WTC11 (cell line): Measurements from ENCODE around the gene NFIA. TPM values are rescaled to one million over a fixed set of nuclear protein-coding genes. Genes with fewer than 3 reads are reported as not detected.

Experiments used
- ATAC-seq: fragments of 200-7000 bp; cut with Tn5 transposase; 2 replicates; pipeline ENCODE4 v1.10.0; 2021; ENCODE audit warnings: mild to moderate bottlenecking, moderate library complexity
- CTCF ChIA-PET: fragments of 300-600 bp; sonication (Branson Sonifier 250); formaldehyde crosslinking; loops from one replicate; lab custom pipeline; 2021; ENCODE audit warnings: antibody characterized with exemption; lab: Charles Lee
- POLR2A ChIA-PET: fragments of 350-600 bp; sonication (Branson Sonifier 250); formaldehyde crosslinking; loops from one replicate; lab custom pipeline; 2021; ENCODE audit warnings: antibody characterized with exemption; lab: Charles Lee
- DNase-seq: peaks from one replicate; pipeline ENCODE4 v3.0.0; 2021; ENCODE audit warnings: low spot score
- H3K27ac Mint-ChIP-seq: 2 replicates; pipeline ENCODE4 v1.8.0; 2021; ENCODE audit warnings: mixed read lengths
- H3K27me3 Mint-ChIP-seq: 2 replicates; pipeline ENCODE4 v1.8.0; 2021; ENCODE audit warnings: low read depth, mild to moderate bottlenecking, moderate library complexity, mixed read lengths
- H3K36me3 Mint-ChIP-seq: 2 replicates; pipeline ENCODE4 v1.8.0; 2021; ENCODE audit warnings: mixed read lengths
- H3K4me1 Mint-ChIP-seq: 2 replicates; pipeline ENCODE4 v1.8.0; 2022; ENCODE audit warnings: mixed read lengths
- H3K4me3 Mint-ChIP-seq: 2 replicates; pipeline ENCODE4 v1.8.0; 2021; ENCODE audit warnings: mild to moderate bottlenecking, moderate library complexity, mixed read lengths
- H3K9me3 Mint-ChIP-seq: 2 replicates; pipeline ENCODE4 v1.8.0; 2021; ENCODE audit warnings: mixed read lengths
- CBFB ChIP-seq: sonication (generic); formaldehyde crosslinking; IDR thresholded peaks from 2 replicates; pipeline ENCODE4 v1.8.1; 2022; ENCODE audit warnings: mild to moderate bottlenecking, low read depth, missing genetic modification reagents
- ESRRA ChIP-seq: sonication (generic); formaldehyde crosslinking; IDR thresholded peaks from 2 replicates; pipeline ENCODE4 v1.8.1; 2022; ENCODE audit warnings: mild to moderate bottlenecking, missing genetic modification reagents, borderline replicate concordance
- IRF2 ChIP-seq: sonication (generic); formaldehyde crosslinking; IDR thresholded peaks from 2 replicates; pipeline ENCODE4 v1.8.0; 2022; ENCODE audit warnings: low read depth, missing genetic modification reagents, borderline replicate concordance
- PRRX2 ChIP-seq: fragments of 250-450 bp; sonication (Bioruptor Pico); IDR thresholded peaks from 2 replicates; pipeline ENCODE4 v1.8.0; 2021; ENCODE audit warnings: mild to moderate bottlenecking
- SOX15 ChIP-seq: fragments of 250-450 bp; sonication (Bioruptor Pico); IDR thresholded peaks from 2 replicates; pipeline ENCODE4 v1.9.0; 2021; ENCODE audit warnings: mild to moderate bottlenecking
- TEAD1 ChIP-seq: sonication (generic); formaldehyde crosslinking; IDR thresholded peaks from 2 replicates; pipeline ENCODE4 v1.8.0; 2022; ENCODE audit warnings: mild to moderate bottlenecking, missing genetic modification reagents
- ZNF219 ChIP-seq: sonication (generic); formaldehyde crosslinking; IDR thresholded peaks from 2 replicates; pipeline ENCODE4 v1.8.0; 2023; ENCODE audit warnings: missing genetic modification reagents, mild to moderate bottlenecking, borderline replicate concordance
- ZNF232 ChIP-seq: sonication (generic); formaldehyde crosslinking; IDR thresholded peaks from 2 replicates; pipeline ENCODE4 v1.8.0; 2022; ENCODE audit warnings: mild to moderate bottlenecking, missing genetic modification reagents
- ZNF423 ChIP-seq: fragments of 250-450 bp; sonication (Bioruptor Pico); IDR thresholded peaks from 2 replicates; pipeline ENCODE4 v2.1.2; 2022; ENCODE audit warnings: mild to moderate bottlenecking, moderate library complexity
- total RNA-seq: library from RNA; stranded (reverse); gene quantifications from 3 replicates; pipeline ENCODE4 v1.2.3, GENCODE V29; 2021
- TF ChIP-seq, protein P1 (sequence below): sonication (generic); formaldehyde crosslinking; IDR thresholded peaks from 2 replicates; pipeline ENCODE4 v1.8.0; 2023; ENCODE audit warnings: missing genetic modification reagents, mild to moderate bottlenecking, borderline replicate concordance
- TF ChIP-seq, protein P2 (sequence below): sonication (generic); formaldehyde crosslinking; IDR thresholded peaks from 2 replicates; pipeline ENCODE4 v1.8.1; 2022; ENCODE audit warnings: missing genetic modification reagents, borderline replicate concordance
- TF ChIP-seq, protein P3 (sequence below): fragments of 250-450 bp; sonication (Bioruptor Pico); IDR thresholded peaks from 2 replicates; pipeline ENCODE4 v2.1.2; 2022; ENCODE audit warnings: mild to moderate bottlenecking, moderate library complexity
- TF ChIP-seq, protein P4 (sequence below): fragments of 200-600 bp; IDR thresholded peaks from 2 replicates; pipeline ENCODE4 v1.8.0; 2022; ENCODE audit warnings: antibody characterized with exemption
- TF ChIP-seq, protein P5 (sequence below): fragments of 250-450 bp; sonication (Bioruptor Pico); IDR thresholded peaks from 2 replicates; pipeline ENCODE4 v1.9.0; 2021; ENCODE audit warnings: moderate library complexity, mild to moderate bottlenecking, inconsistent platforms, borderline replicate concordance
- TF ChIP-seq, protein P6 (sequence below): sonication (generic); formaldehyde crosslinking; conservative IDR thresholded peaks from 2 replicates; pipeline ENCODE4 v1.8.1; 2023; ENCODE audit warnings: mild to moderate bottlenecking, low read depth, missing genetic modification reagents, moderate library complexity
- TF ChIP-seq, protein P7 (sequence below): sonication (generic); formaldehyde crosslinking; IDR thresholded peaks from 2 replicates; pipeline ENCODE4 v1.8.0; 2023; ENCODE audit warnings: missing genetic modification reagents
- TF ChIP-seq, protein P8 (sequence below): sonication (generic); formaldehyde crosslinking; IDR thresholded peaks from 2 replicates; pipeline ENCODE4 v1.8.0; 2022; ENCODE audit warnings: mild to moderate bottlenecking, missing genetic modification reagents
- TF ChIP-seq, protein P9 (sequence below): sonication (generic); formaldehyde crosslinking; IDR thresholded peaks from 2 replicates; pipeline ENCODE4 v1.8.0; 2022; ENCODE audit warnings: mild to moderate bottlenecking, missing genetic modification reagents

NFIA gene
- total RNA-seq, 1 experiment from 2014 or later = 16.7 TPM

DNA sequence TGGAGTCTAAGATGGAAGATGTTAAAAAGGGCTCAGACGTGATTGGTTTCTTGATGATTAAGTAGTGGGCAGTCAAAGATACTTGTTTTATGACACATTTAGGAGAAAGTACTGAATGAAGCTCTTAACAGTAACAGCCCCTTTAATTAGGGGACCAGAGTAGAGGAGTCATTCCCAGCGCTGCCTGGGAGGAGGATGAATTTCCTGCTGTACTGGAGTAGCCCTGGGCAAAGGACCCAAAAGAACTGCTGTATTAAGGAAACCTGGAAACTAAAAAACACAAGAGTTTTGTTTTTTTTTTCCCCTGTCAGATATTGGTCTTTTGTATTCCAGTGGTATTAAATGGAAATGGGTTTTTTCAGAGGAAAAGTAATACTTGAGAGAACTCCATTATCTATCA is 126.5 kb downstream of the NFIA start:
- H3K27ac Mint-ChIP-seq = peak overlapping the region; percentile 13; the same call in 1 of the 2 replicates

DNA sequence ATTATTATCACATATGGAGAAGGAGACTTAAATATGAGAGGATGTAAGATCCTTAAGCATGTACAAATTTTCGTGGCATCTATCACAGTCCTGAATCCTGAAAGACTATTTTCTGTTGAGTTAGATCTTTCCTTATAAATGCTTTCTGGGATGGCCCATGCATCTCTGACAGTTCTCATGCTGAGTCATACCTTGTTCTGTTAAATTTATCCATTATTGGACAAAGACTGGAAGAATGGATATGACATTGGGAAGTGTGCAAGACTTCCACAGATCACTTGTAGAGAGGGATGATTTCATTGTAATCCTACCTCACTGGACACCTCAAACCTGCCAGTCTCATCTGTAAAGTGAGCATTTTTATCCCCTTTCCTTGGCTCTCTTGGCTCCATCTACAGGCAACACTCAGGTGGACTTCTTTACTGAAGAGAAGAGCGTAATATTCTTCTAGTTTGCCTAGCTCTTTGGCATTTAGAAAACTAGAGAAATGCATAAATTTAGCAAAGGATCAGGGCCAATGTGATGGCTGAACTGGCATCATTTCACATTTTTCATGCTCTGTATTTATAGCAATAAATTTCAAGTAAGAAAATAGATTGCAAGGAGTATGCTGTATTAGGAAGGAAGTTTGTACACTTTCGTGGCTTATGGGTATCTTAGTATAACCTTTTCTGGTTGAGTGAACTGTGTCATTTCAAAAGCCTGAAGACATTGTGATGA is 128.2 kb downstream of the NFIA start:
- H3K27me3 Mint-ChIP-seq = no peaks in the 10 kb centered on the region
- no peak for ATAC-seq
- H3K9me3 Mint-ChIP-seq = no peaks in the 10 kb centered on the region
- H3K4me1 Mint-ChIP-seq = peaks cover 20% of the 10 kb centered on the region
- ChIA-PET POLR2A (no interaction called here), CTCF (no interaction called here)
- no peaks in the 10 kb centered on the region for H3K36me3 Mint-ChIP-seq
- no peak overlapping the region for H3K27ac Mint-ChIP-seq
- no peak overlapping the region for H3K4me3 Mint-ChIP-seq
- no peak for DNase-seq
- TF ChIP-seq, protein P1, sequence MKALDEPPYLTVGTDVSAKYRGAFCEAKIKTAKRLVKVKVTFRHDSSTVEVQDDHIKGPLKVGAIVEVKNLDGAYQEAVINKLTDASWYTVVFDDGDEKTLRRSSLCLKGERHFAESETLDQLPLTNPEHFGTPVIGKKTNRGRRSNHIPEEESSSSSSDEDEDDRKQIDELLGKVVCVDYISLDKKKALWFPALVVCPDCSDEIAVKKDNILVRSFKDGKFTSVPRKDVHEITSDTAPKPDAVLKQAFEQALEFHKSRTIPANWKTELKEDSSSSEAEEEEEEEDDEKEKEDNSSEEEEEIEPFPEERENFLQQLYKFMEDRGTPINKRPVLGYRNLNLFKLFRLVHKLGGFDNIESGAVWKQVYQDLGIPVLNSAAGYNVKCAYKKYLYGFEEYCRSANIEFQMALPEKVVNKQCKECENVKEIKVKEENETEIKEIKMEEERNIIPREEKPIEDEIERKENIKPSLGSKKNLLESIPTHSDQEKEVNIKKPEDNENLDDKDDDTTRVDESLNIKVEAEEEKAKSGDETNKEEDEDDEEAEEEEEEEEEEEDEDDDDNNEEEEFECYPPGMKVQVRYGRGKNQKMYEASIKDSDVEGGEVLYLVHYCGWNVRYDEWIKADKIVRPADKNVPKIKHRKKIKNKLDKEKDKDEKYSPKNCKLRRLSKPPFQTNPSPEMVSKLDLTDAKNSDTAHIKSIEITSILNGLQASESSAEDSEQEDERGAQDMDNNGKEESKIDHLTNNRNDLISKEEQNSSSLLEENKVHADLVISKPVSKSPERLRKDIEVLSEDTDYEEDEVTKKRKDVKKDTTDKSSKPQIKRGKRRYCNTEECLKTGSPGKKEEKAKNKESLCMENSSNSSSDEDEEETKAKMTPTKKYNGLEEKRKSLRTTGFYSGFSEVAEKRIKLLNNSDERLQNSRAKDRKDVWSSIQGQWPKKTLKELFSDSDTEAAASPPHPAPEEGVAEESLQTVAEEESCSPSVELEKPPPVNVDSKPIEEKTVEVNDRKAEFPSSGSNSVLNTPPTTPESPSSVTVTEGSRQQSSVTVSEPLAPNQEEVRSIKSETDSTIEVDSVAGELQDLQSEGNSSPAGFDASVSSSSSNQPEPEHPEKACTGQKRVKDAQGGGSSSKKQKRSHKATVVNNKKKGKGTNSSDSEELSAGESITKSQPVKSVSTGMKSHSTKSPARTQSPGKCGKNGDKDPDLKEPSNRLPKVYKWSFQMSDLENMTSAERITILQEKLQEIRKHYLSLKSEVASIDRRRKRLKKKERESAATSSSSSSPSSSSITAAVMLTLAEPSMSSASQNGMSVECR = no peak
- TF ChIP-seq, protein P2, sequence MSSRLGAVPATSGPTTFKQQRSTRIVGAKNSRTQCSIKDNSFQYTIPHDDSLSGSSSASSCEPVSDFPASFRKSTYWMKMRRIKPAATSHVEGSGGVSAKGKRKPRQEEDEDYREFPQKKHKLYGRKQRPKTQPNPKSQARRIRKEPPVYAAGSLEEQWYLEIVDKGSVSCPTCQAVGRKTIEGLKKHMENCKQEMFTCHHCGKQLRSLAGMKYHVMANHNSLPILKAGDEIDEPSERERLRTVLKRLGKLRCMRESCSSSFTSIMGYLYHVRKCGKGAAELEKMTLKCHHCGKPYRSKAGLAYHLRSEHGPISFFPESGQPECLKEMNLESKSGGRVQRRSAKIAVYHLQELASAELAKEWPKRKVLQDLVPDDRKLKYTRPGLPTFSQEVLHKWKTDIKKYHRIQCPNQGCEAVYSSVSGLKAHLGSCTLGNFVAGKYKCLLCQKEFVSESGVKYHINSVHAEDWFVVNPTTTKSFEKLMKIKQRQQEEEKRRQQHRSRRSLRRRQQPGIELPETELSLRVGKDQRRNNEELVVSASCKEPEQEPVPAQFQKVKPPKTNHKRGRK = no peak
- no peak for TF ChIP-seq ESRRA
- TF ChIP-seq, protein P3, sequence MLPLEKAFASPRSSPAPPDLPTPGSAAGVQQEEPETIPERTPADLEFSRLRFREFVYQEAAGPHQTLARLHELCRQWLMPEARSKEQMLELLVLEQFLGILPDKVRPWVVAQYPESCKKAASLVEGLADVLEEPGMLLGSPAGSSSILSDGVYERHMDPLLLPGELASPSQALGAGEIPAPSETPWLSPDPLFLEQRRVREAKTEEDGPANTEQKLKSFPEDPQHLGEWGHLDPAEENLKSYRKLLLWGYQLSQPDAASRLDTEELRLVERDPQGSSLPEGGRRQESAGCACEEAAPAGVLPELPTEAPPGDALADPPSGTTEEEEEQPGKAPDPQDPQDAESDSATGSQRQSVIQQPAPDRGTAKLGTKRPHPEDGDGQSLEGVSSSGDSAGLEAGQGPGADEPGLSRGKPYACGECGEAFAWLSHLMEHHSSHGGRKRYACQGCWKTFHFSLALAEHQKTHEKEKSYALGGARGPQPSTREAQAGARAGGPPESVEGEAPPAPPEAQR = no peak

More for the DNA sequence above, 126.5 kb downstream of the NFIA start:
- ChIA-PET CTCF (interaction anchor here (0.9 kb wide), 2 partner anchors 22 to 444 kb away, joined by 3 read pairs; no protein-coding TSS in a partner anchor), POLR2A (no interaction called here)
- H3K36me3 Mint-ChIP-seq = no peaks in the 10 kb centered on the region
- DNase-seq = no peak
- H3K4me1 Mint-ChIP-seq = peaks cover 16% of the 10 kb centered on the region
- H3K4me3 Mint-ChIP-seq = no peak overlapping the region
- H3K9me3 Mint-ChIP-seq = no peaks in the 10 kb centered on the region
- TF ChIP-seq SOX15 (CRISPR knock-in tag) = no peak
- TF ChIP-seq IRF2 (CRISPR knock-in tag) = no peak
- TF ChIP-seq, protein P4, sequence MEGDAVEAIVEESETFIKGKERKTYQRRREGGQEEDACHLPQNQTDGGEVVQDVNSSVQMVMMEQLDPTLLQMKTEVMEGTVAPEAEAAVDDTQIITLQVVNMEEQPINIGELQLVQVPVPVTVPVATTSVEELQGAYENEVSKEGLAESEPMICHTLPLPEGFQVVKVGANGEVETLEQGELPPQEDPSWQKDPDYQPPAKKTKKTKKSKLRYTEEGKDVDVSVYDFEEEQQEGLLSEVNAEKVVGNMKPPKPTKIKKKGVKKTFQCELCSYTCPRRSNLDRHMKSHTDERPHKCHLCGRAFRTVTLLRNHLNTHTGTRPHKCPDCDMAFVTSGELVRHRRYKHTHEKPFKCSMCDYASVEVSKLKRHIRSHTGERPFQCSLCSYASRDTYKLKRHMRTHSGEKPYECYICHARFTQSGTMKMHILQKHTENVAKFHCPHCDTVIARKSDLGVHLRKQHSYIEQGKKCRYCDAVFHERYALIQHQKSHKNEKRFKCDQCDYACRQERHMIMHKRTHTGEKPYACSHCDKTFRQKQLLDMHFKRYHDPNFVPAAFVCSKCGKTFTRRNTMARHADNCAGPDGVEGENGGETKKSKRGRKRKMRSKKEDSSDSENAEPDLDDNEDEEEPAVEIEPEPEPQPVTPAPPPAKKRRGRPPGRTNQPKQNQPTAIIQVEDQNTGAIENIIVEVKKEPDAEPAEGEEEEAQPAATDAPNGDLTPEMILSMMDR = no peak
- TF ChIP-seq, protein P5, sequence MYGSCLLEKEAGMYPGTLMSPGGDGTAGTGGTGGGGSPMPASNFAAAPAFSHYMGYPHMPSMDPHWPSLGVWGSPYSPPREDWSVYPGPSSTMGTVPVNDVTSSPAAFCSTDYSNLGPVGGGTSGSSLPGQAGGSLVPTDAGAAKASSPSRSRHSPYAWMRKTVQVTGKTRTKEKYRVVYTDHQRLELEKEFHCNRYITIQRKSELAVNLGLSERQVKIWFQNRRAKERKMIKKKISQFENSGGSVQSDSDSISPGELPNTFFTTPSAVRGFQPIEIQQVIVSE (CRISPR knock-in tag) = no peak
- TF ChIP-seq, protein P6, sequence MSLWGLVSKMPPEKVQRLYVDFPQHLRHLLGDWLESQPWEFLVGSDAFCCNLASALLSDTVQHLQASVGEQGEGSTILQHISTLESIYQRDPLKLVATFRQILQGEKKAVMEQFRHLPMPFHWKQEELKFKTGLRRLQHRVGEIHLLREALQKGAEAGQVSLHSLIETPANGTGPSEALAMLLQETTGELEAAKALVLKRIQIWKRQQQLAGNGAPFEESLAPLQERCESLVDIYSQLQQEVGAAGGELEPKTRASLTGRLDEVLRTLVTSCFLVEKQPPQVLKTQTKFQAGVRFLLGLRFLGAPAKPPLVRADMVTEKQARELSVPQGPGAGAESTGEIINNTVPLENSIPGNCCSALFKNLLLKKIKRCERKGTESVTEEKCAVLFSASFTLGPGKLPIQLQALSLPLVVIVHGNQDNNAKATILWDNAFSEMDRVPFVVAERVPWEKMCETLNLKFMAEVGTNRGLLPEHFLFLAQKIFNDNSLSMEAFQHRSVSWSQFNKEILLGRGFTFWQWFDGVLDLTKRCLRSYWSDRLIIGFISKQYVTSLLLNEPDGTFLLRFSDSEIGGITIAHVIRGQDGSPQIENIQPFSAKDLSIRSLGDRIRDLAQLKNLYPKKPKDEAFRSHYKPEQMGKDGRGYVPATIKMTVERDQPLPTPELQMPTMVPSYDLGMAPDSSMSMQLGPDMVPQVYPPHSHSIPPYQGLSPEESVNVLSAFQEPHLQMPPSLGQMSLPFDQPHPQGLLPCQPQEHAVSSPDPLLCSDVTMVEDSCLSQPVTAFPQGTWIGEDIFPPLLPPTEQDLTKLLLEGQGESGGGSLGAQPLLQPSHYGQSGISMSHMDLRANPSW (CRISPR knock-in tag) = no peak
- TF ChIP-seq TEAD1 (CRISPR knock-in tag) = no peak
- TF ChIP-seq, protein P7, sequence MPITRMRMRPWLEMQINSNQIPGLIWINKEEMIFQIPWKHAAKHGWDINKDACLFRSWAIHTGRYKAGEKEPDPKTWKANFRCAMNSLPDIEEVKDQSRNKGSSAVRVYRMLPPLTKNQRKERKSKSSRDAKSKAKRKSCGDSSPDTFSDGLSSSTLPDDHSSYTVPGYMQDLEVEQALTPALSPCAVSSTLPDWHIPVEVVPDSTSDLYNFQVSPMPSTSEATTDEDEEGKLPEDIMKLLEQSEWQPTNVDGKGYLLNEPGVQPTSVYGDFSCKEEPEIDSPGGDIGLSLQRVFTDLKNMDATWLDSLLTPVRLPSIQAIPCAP (CRISPR knock-in tag) = no peak
- no peak for TF ChIP-seq ZNF232
- TF ChIP-seq, protein P8, sequence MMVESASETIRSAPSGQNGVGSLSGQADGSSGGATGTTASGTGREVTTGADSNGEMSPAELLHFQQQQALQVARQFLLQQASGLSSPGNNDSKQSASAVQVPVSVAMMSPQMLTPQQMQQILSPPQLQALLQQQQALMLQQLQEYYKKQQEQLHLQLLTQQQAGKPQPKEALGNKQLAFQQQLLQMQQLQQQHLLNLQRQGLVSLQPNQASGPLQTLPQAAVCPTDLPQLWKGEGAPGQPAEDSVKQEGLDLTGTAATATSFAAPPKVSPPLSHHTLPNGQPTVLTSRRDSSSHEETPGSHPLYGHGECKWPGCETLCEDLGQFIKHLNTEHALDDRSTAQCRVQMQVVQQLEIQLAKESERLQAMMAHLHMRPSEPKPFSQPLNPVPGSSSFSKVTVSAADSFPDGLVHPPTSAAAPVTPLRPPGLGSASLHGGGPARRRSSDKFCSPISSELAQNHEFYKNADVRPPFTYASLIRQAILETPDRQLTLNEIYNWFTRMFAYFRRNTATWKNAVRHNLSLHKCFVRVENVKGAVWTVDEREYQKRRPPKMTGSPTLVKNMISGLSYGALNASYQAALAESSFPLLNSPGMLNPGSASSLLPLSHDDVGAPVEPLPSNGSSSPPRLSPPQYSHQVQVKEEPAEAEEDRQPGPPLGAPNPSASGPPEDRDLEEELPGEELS (CRISPR knock-in tag) = no peak
- no peak for TF ChIP-seq PRRX2 (CRISPR knock-in tag)
- TF ChIP-seq ZNF219 (CRISPR knock-in tag) = no peak
- TF ChIP-seq, protein P9, sequence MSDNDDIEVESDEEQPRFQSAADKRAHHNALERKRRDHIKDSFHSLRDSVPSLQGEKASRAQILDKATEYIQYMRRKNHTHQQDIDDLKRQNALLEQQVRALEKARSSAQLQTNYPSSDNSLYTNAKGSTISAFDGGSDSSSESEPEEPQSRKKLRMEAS = no peak
- no peak for TF ChIP-seq ZNF423 (CRISPR knock-in tag)
- no peak for TF ChIP-seq CBFB (CRISPR knock-in tag)
- TF ChIP-seq, all 79 proteins: peak for 0
- no peak for ATAC-seq
- no peaks in the 10 kb centered on the region for H3K27me3 Mint-ChIP-seq
